ENCODE data around the gene HOXA5.

The HOXA5 gene

GRCh38 chr7:27094304-27095049 lies 49.0 kb downstream of the HOXA5 start:
- TF ChIP-seq POLR2A (IDR thresholded peaks at IDR 0.05; ENCODE audit: low read depth, low read length): no peak
- FAIRE-seq (no peak), DNase-seq (ENCODE audit: insufficient read length, low spot score) (no peak)

- DNase-seq (ENCODE audit: insufficient read length, low spot score) (no peak), FAIRE-seq (no peak)
- no peak for TF ChIP-seq POLR2A (IDR thresholded peaks at IDR 0.05; ENCODE audit: low read depth, low read length)
These were observed 50.1 kb downstream of the HOXA5 start for GRCh38 chr7:27093184-27093895.

- TF ChIP-seq POLR2A (IDR thresholded peaks at IDR 0.05; ENCODE audit: low read depth, low read length): no peak
- FAIRE-seq: no peak
These were observed 50.7 kb downstream of the HOXA5 start for GRCh38 chr7:27092819-27093110.

GRCh38 chr7:27091941-27092818 lies 51.3 kb downstream of the HOXA5 start:
- DNase-seq (ENCODE audit: insufficient read length, low spot score) (no peak), FAIRE-seq (no peak)
- TF ChIP-seq POLR2A (IDR thresholded peaks at IDR 0.05; ENCODE audit: low read depth, low read length): no peak

More at GRCh38 chr7:27092819-27093110, 50.7 kb downstream of the HOXA5 start:
- no peak for DNase-seq (ENCODE audit: insufficient read length, low spot score)

- no peak for TF ChIP-seq POLR2A (IDR thresholded peaks at IDR 0.05; ENCODE audit: low read depth, low read length)
- DNase-seq (ENCODE audit: insufficient read length, low spot score) (no peak), FAIRE-seq (no peak)
These were observed 52.4 kb downstream of the HOXA5 start for GRCh38 chr7:27091105-27091504.

All from H54 (cell line).